GM23338 (cell line): Measurements from ENCODE around the gene OR10H2.

ENCODE experiments used
- CREB1 ChIP-seq: fragments of 250-450 bp; sonication (Bioruptor Pico); IDR thresholded peaks from 2 replicates; pipeline ENCODE4 v1.5.0; 2020; ENCODE audit warnings: low read depth, mild to moderate bottlenecking, moderate library complexity
- CTCF ChIP-seq, 2 experiments: fragments of 200-600 bp in 1 of 2; sonication (generic) in 1 of 2; conservative IDR thresholded peaks; 2 replicates each; pipeline versions ENCODE4 v1.5.1 to v1.6.1; 2016 to 2017; ENCODE audit warnings: antibody characterized with exemption in 2 of 2, low read depth in 2 of 2, mild to moderate bottlenecking in 2 of 2, moderate library complexity in 1 of 2
- EZH2 ChIP-seq: fragments of 200-600 bp; sonication (generic); IDR thresholded peaks from one replicate; pipeline ENCODE4 v1.8.0; 2017; ENCODE audit warnings: antibody characterized with exemption, mild to moderate bottlenecking, low read depth; ENCODE audit not compliant: unreplicated experiment
- EZH2phosphoT487 ChIP-seq: fragments of 200-600 bp; sonication (generic); IDR thresholded peaks from one replicate; pipeline ENCODE4 v1.8.1; 2018; ENCODE audit warnings: antibody characterized with exemption; ENCODE audit not compliant: unreplicated experiment
- JUNB ChIP-seq: IDR thresholded peaks from one replicate; pipeline ENCODE4 v1.6.1; 2016; ENCODE audit warnings: antibody characterized with exemption; ENCODE audit not compliant: unreplicated experiment
- NANOG ChIP-seq: IDR thresholded peaks from 2 replicates; pipeline ENCODE4 v1.6.1; 2016; ENCODE audit warnings: antibody characterized with exemption, borderline replicate concordance
- POLR2AphosphoS5 ChIP-seq: IDR thresholded peaks from 2 replicates; pipeline ENCODE4 v1.6.1; 2016; ENCODE audit warnings: antibody characterized with exemption, low read depth
- STAT1 ChIP-seq: IDR thresholded peaks from one replicate; pipeline ENCODE4 v1.6.1; 2016; ENCODE audit warnings: antibody characterized with exemption; ENCODE audit not compliant: unreplicated experiment
- ZNF114 ChIP-seq: fragments of 250-450 bp; sonication (Bioruptor Pico); IDR thresholded peaks from 2 replicates; pipeline ENCODE4 v1.5.0; 2020; ENCODE audit warnings: mild to moderate bottlenecking, moderate library complexity
- ZNF331 ChIP-seq: fragments of 250-450 bp; sonication (Bioruptor Pico); IDR thresholded peaks from 2 replicates; pipeline ENCODE4 v1.5.0; 2020; ENCODE audit warnings: low read depth, mild to moderate bottlenecking, moderate library complexity
- TF ChIP-seq, protein P1 (sequence below): fragments of 250-450 bp; sonication (Bioruptor Pico); IDR thresholded peaks from 2 replicates; pipeline ENCODE4 v1.5.0; 2020; ENCODE audit warnings: mild to moderate bottlenecking, moderate library complexity
- TF ChIP-seq, protein P2 (sequence below): IDR thresholded peaks from one replicate; pipeline ENCODE4 v1.6.1; 2018; ENCODE audit warnings: antibody characterized with exemption; ENCODE audit not compliant: unreplicated experiment
- TF ChIP-seq, protein P3 (sequence below): IDR thresholded peaks from 2 replicates; pipeline ENCODE4 v1.6.1; 2016; ENCODE audit warnings: antibody characterized with exemption

- TF ChIP-seq EZH2phosphoT487 (no peak), CTCF (conservative IDR thresholded peaks at IDR 0.05; ENCODE audit: low read depth in 2 of 2) (no peak), EZH2 (no peak), POLR2AphosphoS5 (no peak), CREB1 (no peak), JUNB (no peak), NANOG (no peak), STAT1 (no peak), ZNF114 (CRISPR knock-in tag) (no peak), ZNF331 (no peak)
- TF ChIP-seq, protein P1, sequence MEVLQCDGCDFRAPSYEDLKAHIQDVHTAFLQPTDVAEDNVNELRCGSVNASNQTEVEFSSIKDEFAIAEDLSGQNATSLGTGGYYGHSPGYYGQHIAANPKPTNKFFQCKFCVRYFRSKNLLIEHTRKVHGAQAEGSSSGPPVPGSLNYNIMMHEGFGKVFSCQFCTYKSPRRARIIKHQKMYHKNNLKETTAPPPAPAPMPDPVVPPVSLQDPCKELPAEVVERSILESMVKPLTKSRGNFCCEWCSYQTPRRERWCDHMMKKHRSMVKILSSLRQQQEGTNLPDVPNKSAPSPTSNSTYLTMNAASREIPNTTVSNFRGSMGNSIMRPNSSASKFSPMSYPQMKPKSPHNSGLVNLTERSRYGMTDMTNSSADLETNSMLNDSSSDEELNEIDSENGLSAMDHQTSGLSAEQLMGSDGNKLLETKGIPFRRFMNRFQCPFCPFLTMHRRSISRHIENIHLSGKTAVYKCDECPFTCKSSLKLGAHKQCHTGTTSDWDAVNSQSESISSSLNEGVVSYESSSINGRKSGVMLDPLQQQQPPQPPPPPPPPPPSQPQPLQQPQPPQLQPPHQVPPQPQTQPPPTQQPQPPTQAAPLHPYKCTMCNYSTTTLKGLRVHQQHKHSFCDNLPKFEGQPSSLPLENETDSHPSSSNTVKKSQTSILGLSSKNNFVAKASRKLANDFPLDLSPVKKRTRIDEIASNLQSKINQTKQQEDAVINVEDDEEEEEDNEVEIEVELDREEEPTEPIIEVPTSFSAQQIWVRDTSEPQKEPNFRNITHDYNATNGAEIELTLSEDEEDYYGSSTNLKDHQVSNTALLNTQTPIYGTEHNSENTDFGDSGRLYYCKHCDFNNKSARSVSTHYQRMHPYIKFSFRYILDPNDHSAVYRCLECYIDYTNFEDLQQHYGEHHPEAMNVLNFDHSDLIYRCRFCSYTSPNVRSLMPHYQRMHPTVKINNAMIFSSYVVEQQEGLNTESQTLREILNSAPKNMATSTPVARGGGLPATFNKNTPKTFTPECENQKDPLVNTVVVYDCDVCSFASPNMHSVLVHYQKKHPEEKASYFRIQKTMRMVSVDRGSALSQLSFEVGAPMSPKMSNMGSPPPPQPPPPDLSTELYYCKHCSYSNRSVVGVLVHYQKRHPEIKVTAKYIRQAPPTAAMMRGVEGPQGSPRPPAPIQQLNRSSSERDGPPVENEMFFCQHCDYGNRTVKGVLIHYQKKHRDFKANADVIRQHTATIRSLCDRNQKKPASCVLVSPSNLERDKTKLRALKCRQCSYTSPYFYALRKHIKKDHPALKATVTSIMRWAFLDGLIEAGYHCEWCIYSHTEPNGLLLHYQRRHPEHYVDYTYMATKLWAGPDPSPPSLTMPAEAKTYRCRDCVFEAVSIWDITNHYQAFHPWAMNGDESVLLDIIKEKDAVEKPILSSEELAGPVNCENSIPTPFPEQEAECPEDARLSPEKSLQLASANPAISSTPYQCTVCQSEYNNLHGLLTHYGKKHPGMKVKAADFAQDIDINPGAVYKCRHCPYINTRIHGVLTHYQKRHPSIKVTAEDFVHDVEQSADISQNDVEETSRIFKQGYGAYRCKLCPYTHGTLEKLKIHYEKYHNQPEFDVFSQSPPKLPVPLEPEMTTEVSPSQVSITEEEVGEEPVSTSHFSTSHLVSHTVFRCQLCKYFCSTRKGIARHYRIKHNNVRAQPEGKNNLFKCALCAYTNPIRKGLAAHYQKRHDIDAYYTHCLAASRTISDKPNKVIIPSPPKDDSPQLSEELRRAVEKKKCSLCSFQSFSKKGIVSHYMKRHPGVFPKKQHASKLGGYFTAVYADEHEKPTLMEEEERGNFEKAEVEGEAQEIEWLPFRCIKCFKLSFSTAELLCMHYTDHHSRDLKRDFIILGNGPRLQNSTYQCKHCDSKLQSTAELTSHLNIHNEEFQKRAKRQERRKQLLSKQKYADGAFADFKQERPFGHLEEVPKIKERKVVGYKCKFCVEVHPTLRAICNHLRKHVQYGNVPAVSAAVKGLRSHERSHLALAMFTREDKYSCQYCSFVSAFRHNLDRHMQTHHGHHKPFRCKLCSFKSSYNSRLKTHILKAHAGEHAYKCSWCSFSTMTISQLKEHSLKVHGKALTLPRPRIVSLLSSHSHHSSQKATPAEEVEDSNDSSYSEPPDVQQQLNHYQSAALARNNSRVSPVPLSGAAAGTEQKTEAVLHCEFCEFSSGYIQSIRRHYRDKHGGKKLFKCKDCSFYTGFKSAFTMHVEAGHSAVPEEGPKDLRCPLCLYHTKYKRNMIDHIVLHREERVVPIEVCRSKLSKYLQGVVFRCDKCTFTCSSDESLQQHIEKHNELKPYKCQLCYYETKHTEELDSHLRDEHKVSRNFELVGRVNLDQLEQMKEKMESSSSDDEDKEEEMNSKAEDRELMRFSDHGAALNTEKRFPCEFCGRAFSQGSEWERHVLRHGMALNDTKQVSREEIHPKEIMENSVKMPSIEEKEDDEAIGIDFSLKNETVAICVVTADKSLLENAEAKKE (CRISPR knock-in tag), result no peak
- TF ChIP-seq, protein P2, sequence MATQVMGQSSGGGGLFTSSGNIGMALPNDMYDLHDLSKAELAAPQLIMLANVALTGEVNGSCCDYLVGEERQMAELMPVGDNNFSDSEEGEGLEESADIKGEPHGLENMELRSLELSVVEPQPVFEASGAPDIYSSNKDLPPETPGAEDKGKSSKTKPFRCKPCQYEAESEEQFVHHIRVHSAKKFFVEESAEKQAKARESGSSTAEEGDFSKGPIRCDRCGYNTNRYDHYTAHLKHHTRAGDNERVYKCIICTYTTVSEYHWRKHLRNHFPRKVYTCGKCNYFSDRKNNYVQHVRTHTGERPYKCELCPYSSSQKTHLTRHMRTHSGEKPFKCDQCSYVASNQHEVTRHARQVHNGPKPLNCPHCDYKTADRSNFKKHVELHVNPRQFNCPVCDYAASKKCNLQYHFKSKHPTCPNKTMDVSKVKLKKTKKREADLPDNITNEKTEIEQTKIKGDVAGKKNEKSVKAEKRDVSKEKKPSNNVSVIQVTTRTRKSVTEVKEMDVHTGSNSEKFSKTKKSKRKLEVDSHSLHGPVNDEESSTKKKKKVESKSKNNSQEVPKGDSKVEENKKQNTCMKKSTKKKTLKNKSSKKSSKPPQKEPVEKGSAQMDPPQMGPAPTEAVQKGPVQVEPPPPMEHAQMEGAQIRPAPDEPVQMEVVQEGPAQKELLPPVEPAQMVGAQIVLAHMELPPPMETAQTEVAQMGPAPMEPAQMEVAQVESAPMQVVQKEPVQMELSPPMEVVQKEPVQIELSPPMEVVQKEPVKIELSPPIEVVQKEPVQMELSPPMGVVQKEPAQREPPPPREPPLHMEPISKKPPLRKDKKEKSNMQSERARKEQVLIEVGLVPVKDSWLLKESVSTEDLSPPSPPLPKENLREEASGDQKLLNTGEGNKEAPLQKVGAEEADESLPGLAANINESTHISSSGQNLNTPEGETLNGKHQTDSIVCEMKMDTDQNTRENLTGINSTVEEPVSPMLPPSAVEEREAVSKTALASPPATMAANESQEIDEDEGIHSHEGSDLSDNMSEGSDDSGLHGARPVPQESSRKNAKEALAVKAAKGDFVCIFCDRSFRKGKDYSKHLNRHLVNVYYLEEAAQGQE, result no peak
- TF ChIP-seq, protein P3, sequence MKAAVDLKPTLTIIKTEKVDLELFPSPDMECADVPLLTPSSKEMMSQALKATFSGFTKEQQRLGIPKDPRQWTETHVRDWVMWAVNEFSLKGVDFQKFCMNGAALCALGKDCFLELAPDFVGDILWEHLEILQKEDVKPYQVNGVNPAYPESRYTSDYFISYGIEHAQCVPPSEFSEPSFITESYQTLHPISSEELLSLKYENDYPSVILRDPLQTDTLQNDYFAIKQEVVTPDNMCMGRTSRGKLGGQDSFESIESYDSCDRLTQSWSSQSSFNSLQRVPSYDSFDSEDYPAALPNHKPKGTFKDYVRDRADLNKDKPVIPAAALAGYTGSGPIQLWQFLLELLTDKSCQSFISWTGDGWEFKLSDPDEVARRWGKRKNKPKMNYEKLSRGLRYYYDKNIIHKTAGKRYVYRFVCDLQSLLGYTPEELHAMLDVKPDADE, result no peak
These were observed 31.1 kb upstream of the OR10H2 start for GRCh38 chr19:15696654-15697194.
